KG1 (cell line): Measurements from ENCODE around the gene GLT6D1.
"Not testable (repeated sequence)": the region's sequence is repeated elsewhere in the genome, so short reads cannot be mapped to it uniquely, and the experiment has no call there.

Source experiments
- DNase-seq: peaks from one replicate; lab custom pipeline; 2025; lab: John Stamatoyannopoulos, UW

Gene GLT6D1

DNA sequence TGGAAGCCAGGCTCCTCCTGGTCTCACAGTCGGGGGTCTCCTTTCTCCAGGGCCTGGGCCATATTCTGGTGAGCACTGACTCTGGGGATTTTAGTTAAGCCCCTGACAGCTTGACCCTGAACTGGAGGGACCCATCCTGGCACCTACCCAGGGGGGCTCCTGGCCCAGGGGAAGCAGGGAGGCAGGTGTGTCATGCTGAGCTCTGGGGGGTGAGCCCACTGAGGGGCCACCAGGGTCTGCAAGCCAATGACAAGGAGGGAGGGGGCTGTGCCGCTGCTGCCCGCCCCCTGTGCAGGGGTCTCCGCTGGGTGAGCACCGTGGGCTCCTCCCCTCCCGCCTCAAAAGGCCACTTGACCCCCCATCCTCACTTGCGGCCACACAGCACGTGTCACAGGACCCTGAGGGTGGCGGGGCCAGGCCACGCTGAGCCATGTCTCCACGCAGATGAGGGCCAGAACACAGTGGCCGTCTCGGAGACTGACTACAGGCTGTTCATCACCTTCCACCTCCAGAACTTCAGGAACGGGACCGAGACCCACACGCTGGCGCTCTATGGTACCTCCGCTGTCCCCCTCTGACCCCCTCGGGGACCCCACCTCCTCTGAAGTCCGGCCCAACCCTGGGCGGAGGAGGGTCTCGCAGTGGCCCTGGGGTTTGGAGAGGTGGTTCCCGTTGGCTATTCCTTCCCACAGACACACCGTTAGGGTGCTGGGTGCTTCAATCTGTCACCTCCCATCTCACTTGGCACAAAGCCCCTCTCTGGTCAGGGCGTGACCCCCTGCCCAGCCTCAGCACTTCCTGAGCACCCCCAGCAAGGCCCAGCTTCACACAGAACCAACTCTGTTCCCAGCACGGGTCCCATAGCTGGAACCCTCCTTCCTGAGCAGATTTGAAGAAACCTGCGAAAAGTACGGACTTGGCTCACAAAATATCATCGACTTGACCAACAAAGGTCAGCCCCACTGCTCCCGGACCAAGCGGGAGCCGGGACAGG, 25.8 kb upstream of the GLT6D1 start:
- DNase-seq = no peak

GRCh38 chr9:135664266-135664665, 24.9 kb upstream of the GLT6D1 start:
- no peak for DNase-seq

DNA sequence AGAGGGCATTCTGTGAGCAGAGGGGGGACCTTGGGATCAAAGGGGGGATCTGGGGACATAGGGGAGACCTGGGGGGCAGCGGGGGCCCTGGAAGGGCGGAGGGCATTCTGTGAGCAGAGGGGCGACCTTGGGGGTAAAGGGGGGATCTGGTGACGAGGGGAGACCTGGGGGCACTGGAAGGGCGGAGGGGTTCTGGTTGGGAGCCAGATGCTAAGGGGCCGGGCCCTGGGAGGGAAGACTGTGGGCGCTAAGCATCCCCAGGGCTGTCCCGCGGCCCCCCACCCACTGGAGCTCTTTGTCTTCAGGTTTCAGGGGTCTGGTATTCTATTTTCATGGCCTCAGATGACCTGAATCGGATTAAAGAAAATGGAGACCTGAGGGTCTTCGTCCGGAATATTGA, 24.5 kb upstream of the GLT6D1 start:
- no peak for DNase-seq

- DNase-seq = no peak
Measured at GRCh38 chr9:135663451-135663770, 24.1 kb upstream of the GLT6D1 start.

DNA sequence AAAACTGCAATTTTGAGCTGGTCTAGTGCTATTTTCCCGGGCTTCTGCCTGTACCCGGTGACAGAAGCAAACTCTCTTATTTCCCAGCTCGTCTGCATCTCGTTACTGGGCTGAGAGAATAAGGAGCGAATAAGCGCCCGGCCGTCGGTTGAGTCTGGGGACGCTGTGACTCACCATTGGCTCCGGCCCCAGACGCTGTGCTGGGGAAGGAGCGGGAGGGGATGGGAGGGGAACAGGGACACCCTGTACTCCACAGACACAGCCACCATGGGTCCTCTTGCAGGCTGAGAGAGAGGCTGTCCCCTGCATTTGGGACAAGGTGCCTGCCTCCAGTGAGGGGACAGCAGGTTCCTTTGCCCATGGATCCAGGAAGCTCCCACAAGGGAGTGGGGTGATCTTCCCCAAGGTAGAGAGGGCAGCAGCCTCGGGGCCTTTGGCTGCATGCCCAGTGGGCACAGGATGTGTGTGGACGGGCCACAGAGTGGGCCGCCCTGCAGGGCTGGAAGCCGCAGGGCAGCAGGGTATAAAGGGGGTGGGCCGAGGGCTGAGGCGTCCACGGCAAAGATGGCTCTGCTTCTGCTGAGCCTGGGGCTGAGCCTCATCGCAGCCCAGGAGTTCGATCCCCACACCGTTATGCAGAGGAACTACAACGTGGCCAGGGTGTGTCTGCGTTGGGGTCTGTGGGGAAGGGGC, 23.6 kb upstream of the GLT6D1 start, which contains the start of gene LCN9:
Gene LCN9 (plus strand): TSS at position 552 of the 693 bp plus-strand sequence. CDS start 13 bp downstream, at position 565.
- DNase-seq = no peak

- no peak for DNase-seq
Measured at GRCh38 chr9:135661816-135662560, 22.6 kb upstream of the GLT6D1 start.

DNA sequence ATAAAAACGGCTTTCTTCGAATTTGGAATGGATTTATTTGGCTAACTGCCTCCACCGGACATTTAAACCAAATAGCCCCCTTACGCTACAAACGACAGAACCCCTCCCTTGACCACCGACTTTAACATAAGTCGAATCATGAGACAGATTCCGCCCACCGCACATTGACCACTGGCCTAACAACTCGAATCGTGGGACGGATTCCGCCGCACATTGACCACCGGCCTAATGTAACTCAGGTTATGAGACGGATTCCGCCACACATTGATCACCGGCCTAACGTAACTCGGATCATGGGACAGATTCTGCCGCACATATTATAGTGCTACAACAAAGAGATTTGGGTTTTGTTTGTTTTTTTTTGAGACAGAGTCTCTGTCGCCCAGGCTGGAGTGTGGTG, 21.1 kb upstream of the GLT6D1 start:
- no peak for DNase-seq

DNA sequence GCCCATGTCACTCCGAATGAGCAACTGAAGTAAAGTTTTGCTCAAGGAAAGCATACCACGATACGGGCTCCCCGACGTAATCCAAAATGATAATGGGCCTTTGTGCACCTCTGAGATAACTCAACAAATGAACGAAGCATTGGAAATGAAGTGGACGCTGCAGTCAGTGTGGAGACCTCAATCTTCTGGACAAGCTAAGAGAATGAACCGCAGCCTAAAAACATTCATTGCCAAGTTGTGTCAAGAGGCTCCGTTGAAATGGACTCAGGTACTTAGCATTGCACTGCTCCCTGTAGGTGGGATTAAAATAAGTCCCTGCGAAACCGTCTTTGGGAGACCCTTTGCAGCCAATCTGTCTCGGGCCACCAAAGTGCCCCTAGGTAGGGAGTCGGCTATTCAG, 19.9 kb upstream of the GLT6D1 start:
- no peak for DNase-seq

DNA sequence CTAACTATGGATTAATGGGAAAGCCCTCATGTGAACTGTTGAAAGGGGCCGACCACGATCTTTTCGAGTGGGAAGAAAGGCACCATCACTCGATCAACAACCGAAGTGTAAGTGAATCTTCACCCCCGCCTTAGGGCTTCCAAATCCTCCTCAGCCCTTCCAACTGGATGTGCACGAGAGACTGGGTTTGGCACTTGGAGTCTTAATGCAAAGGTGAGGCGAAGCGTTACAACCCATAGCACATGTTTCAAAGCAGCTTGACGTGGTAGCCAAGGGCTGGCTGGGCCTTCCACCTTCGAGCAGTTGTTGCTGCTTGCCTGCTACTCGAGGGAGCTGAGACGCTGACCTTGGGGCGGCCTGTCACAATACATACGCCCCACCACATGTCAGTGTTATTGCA, 18.1 kb upstream of the GLT6D1 start:
- DNase-seq = no peak

GRCh38 chr9:135655317-135655716, 16.0 kb upstream of the GLT6D1 start:
- DNase-seq = no peak

DNA sequence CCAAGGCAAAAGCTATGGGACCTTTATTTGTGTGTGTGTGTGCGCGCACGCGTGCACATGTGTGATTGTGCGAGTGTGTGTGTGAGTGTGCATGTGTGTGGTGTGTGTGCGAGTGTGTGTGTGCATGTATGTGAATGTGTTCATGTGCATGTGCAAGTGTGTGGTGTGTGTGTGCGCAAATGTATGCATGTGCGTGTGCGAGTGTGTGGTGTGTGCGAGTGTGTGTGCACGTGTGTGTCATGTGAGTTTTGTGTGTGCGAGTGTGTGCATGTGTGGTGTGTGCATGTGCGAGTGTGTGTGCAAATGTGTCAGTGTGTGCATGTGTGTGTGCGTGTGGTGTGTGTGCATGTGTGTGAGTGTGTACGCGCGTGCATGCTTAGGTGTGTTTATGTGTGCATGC, 11.1 kb upstream of the GLT6D1 start:
- DNase-seq = no peak

GRCh38 chr9:135649508-135649907, 10.2 kb upstream of the GLT6D1 start:
- DNase-seq = no peak

- no peak for DNase-seq
Measured at GRCh38 chr9:135648494-135649410, 9.4 kb upstream of the GLT6D1 start.

- no peak for DNase-seq
Measured at GRCh38 chr9:135647884-135648283, 8.5 kb upstream of the GLT6D1 start.

DNA sequence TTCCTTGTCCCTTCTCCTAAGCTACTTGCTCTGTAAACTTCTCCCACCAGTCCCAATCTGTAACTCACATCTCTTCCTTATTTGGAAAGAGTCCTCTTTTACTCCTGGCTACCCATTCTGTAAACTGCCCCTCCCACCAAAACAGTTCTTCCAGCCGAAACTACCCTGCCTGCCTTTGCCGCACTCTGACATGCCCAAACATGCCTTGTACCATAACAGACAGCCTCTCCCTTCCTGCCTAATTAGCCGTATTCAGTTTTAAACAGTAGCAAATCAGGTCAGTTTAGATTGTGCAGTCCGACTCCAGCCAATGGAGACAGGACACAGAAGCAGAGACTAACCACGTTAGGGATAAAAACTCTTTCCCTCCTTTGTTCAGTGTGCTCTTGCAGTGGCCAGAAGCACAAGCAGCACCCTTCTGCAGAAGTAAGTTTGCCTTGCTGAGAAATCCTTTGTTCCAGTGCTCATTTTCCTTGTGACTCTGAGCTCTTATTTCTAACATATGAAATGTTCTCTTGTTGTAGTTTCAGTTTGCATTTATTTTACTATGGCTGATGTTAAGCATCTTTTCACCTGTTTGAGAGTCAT, 5.4 kb upstream of the GLT6D1 start:
- no peak for DNase-seq

DNA sequence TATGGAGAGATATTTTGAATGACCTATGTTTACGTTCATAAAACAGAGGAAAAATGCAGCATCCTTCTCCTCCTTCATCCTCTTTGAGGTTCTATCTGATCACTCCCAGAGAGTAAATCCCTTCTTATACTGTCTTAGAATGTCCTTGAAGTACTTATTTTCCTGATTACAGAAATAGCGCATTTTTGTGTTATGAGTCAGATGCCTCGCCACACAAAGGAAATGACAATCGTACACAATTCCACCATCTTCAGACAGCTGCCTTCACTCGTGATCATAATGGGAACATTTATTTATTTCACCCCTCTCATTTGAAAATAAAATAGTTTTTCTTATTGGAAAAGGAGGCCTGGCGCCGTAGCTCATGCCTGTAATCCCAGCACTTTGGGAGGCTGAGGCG, 2.4 kb upstream of the GLT6D1 start:
- no peak for DNase-seq

DNA sequence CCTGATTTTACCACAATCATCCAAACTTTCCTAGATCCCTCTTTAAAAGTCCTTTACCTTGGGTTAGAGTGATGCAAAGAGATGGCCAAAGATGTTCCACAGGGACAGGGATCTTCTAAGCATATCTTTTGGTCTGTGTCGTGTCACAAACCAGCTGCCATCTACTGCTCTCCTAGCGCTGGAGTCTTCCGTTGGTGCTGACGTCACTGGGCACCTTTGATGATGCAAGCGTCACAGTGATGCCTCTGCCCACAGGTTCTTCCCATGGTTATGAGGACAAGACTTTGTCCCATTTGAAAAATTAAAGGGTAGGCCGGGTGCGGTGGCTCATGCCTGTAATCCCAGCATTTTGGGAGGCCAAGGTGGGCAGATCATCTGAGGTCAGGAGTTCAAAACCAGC, 1.7 kb upstream of the GLT6D1 start:
- DNase-seq = no peak

DNA sequence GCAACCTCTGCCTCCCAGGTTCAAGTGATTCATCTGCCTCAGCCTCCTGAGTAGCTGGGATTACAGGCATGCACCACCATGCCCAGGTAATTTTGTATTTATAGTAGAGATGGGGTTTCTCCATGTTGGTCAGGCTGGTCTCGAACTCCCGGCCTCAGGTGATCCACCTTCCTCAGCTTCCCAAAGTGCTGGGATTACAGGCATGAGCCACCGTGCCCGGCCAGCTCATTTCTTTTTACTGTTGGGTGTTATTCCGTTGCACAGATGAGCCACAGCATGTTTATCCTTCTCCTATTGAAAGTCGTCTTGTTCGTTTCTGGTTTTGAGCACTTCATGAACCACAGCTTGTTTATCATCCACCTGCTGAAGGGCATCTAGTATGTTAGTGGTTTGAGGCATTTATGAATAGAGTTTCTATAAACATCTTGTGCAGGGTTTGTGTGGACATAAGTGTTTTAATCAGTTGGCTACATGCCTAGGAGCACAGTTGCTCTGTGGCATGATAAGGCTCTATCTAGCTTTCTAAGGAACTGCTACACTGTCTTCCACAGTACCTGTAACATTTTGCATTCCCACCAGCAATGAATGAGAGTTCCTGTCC, 2.3 kb downstream of the GLT6D1 start:
- DNase-seq = not testable (repeated sequence)

DNA sequence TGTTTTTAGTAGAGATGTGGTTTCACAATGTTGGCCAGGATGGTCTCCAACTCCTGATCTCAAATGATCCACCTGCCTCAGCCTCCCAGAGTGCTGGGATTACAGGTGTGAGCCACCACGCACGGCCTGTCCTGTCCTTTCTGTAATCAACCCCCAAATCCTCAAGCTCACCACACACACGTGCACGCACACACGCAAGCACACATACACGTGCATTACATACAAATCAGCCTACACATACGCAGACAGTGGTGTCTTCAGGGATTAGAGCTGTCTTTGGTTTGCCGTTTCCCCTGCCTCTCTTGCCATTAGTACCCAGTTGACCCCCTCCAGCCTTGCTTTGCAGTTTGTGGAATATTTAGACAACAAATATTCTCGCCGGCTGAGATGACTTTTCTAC, 6.5 kb downstream of the GLT6D1 start:
- DNase-seq = no peak

GRCh38 chr9:135624282-135624681, 15.1 kb downstream of the GLT6D1 start:
- DNase-seq = no peak
